Fibroblast of skin of left quadriceps (primary cell): ENCODE data around the gene CACTIN.
"Not testable (repeated sequence)": the region's sequence is repeated elsewhere in the genome, so short reads cannot be mapped to it uniquely, and the experiment has no call there.

Experiments
- DNase-seq, 2 experiments: peaks; one replicate each; pipeline ENCODE4 v3.0.0-alpha.2; 2013; ENCODE audit warnings: low read depth in 2 of 2

The CACTIN gene

DNA sequence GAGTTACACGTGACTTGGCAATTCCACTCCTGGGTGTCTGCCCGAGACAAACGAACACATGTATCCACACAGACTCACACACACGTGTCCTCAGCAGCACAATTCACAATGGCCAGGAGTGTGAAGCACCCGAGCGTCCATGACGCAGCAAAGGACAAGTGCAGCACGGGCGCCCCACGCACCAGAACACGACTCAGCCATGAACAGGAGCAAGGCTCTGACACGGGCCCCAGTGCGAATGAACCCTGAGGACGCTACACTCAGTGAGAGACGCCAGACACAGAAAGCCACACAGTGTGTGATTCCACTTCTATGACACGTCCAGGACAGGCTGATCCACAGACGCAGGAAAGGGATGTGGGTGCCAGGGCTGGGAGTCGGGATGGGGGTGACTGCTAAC, 37.2 kb upstream of the CACTIN start:
- DNase-seq = no peak

GRCh38 chr19:3661284-3662238, 35.0 kb upstream of the CACTIN start:
- DNase-seq = no peak

DNA sequence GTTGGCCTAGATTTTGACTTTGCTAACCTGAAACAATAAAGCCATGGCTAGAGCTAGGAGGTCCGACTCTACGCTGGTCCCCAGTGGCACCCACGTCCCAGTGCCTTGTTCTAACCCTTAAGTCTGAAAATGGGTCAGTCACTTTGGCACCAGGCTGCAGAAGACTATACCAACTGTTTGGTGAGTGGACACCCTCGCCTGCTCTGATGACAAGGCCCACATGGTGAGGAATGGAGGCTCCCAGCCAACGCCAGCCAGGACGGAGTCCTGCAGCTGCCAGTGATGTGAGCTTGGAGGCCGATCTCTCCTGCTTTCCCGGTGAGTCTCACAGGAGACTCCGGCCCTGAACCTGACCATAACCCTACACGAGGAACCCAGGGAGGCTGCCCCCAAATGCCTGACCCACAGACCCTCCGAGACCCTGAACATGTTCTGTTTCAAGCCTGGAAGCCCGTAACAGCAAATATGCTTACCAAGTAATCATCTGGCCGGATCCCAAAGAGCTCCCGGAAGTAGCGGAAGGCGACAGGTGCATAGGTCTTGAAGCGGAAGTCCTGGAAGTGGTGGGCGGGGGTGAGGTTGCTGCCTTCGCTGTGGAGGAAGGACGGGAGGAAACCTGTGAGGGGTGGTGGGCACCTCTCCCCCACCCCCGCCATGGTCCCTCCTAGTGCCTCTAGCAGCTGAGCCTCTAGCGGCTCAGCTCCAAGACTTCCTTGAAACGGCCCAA, 34.1 kb upstream of the CACTIN start:
- no peak for DNase-seq

DNA sequence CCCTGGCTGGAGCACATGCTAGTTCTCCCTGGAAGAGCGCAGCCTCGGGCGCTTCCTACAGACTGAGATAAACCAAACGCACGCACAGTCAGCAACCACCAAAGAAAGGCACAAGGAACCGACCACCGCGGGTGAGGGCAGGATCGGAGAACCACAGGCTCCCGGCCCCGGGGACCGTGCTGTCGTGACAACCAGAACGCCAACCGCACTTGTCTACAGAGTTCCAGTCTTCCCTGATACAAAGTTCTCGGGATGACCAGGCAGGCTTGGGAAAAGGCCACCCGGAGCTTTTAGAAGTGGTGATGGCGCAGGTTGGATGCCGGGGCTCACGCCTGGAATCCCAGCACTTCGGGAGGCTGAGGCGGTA, 33.1 kb upstream of the CACTIN start:
- DNase-seq = no peak

DNA sequence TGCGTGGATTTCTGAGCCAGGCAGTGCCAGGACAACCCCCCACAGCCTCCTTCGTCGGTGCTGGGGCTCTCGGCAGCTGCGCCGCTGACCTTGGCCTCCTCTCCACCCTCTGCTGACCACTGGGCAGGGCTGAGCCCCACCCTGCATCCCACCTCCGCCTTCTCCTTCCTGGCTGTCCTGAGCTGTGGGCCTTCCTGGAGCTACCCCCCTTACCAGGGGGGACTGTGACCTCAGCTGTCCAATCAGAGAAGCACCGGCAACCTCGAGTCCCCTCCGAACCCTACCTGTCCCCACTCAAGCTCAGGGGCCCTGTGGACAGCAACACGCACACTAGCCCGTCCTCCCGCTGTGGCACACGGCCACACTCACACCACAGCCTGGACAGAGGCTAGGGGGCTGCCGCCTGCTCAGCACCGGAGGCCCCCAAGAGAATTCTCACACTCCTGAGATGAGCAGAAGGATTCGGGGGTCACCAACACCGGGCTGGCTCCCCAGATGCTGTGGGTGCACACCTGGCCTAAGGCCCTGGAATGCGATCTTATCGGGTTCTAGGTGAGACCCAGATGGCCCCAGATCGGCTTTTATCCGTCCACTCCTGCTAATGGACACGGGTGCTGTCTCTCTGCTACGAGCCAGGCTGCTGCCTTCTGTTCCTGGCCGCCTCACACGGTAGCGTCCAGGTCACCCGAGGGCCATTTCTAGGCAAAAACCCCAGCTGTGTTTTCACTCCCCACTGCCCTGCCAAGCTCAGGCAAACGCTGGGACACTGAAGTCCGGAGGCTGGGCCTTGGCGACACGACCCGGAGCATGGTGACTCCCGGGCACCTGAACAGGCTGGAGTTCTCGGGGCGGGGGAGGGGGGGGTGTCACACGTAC, 32.5 kb upstream of the CACTIN start:
- DNase-seq = no peak

GRCh38 chr19:3658004-3658869, 31.6 kb upstream of the CACTIN start:
- no peak for DNase-seq

- no peak for DNase-seq
These were observed 30.8 kb upstream of the CACTIN start for GRCh38 chr19:3657395-3657769.

DNA sequence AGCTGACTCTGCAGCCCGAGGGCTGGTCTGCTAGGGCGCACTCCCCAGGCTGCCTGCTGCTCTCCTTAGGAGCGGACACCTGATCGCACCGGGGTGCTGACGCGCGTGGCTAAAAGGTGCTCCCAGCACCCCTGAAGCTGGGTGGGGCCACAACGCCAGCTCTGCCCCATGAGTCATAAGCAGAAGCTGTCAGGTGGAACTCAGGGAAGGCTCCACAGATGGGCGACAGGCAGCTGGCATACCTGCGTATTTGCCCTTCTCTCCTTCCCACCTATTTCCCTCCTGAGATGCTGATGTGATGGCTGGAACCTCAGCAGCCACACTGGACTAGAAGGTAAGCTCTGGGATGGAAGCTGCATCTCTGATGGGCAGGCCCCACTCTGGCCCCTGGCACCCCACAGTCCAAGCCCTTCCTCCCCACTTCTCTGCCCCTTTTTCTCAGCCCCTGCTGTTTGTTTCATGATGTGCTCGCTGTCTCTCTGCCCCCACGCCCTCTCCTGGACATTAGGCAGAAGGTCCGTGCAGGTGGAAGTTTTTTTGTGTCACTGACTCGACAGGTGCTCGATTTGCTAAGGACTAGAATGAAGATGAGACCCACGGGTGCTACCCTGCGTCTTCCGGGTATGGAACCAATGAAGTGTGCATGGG, 30.3 kb upstream of the CACTIN start:
- DNase-seq = no peak

GRCh38 chr19:3656073-3656746, 29.6 kb upstream of the CACTIN start:
- no peak for DNase-seq

DNA sequence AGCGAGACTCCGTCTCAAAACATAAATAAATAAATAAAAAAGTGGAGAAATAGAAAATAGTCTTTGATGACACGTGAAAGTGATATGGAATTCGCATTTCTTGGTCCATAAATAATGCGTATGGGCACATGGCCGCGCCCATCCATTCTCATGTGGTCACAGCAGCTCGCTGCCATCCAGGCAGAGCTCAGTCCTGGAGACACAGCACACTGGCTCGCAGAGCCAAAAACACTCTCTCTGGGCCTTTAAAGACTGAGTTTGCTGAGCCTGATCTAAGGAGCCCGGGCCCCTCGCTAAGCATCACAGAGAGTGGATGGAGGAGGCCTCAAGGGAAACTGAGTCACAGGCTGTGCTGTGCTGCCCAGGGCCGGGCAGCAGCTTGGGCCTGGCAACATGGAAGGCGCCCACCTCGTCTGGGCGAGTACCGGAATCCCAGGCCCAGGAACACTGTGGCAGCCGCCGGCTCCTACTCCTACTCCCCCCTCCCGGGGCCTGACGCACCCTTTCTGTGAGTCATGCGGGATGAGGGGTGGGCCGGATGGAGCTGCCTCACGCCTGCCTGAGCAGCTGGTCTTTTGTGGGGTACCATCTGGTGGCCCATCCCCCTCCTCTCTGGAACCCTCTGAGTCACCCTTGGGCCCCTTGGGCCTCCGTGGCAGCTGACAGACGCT, 28.9 kb upstream of the CACTIN start:
- peak; percentile 93 to 94 for DNase-seq

GRCh38 chr19:3653865-3654513, 27.4 kb upstream of the CACTIN start:
- no peak for DNase-seq

DNA sequence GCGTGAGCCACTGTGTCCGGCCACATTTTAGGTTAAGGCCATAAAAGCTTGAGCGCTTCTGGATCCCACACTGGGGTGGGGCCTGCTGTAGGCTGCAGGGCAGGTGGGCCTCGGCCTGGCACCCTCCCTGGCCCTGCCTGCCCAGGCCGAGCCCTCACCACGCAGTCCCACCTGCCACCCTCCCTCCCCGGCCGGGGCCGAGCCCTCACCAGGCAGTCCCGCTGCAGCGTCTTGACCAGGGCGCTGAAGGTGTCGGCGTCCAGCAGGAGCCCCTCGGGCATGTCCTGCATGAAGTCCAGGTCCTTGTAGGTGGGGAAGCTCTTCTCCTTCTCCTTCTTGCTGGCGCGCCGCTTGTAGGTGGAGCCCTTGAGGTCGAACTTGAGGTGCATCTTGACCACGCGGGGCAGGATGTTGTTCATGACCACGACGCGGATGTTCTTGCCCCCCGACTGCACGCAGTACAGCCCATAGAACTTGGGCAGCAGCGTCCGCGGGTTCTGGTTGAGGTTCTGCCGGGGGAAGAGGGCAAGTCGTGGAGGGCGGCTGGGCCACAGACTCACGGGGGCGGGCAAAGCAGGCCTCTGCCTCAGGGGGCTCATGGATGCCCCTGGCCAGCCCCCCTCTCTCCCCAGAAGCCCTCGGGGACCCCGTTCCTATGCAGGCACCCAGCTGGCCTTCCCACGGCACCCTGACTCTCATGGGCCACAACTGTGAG, 26.6 kb upstream of the CACTIN start:
- DNase-seq = no peak

- DNase-seq = no peak
These were observed 25.8 kb upstream of the CACTIN start for GRCh38 chr19:3652422-3652821.

- DNase-seq = no peak
These were observed 25.1 kb upstream of the CACTIN start for GRCh38 chr19:3651684-3652083.

- no peak for DNase-seq
These were observed 23.3 kb upstream of the CACTIN start for GRCh38 chr19:3649888-3650287.

GRCh38 chr19:3648037-3648905, 21.7 kb upstream of the CACTIN start:
- no peak for DNase-seq

DNA sequence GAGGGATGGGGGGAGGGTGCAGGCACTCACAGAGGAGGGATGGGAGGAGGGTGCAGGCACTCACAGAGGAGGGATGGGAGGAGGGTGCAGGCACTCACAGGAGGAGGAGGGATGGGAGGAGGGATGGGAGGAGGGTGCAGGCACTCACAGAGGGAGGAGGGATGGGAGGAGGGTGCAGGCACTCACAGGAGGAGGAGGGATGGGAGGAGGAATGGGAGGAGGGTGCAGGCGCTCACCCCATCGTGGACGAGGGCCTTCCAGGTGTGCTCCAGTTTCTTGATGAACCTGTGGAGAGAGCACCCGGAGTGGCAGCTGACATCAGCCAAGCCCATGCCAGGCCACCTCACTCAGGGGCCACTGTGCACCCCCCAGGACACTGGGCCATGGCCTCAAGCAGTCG, 20.5 kb upstream of the CACTIN start:
- not testable (repeated sequence) for DNase-seq
